Caki2 (cell line): ENCODE results near the gene RHOT2. TPM values are rescaled to one million over a fixed set of nuclear protein-coding genes. Genes with fewer than 3 reads are reported as not detected.

ENCODE experiments used
- DNase-seq: peaks from one replicate; pipeline ENCODE4 v3.0.0-alpha.2; 2015; ENCODE audit warnings: low read depth
- in situ Hi-C: cut with HindIII; loops from 2 replicates; pipeline ENCODE4 v1.10.0; 2016; ENCODE audit warnings: low sequenced_read_pairs, low pct_unique_long_range_greater_than_20kb, mixed read lengths
- total RNA-seq: library from RNA; depleted of rRNA; stranded (reverse); fragments of >200 nt; shearing (Covaris generic); gene quantifications from 2 replicates; pipeline ENCODE4 v1.2.3, GENCODE V29; 2014; ENCODE audit warnings: low replicate concordance

The RHOT2 gene
- total RNA-seq, 1 experiment from 2014 or later, result 99.0 TPM

- no peak for DNase-seq
- in situ Hi-C loops, result no loop called here
Measured at GRCh38 chr16:630815-631405, 37.0 kb upstream of the RHOT2 start, which contains the start of gene WFIKKN1. Gene WFIKKN1 (plus strand): TSS chr16:630985. CDS start chr16:631254, 269 bp downstream.

GRCh38 chr16:631808-632358, 36.0 kb upstream of the RHOT2 start:
- DNase-seq, result no peak
- in situ Hi-C loops, result no loop called here

- DNase-seq, result no peak
- in situ Hi-C loops, result no loop called here
Measured at GRCh38 chr16:632486-633335, 35.2 kb upstream of the RHOT2 start.

- no peak for DNase-seq
- in situ Hi-C loops, result no loop called here
Measured at GRCh38 chr16:633336-634050, 34.4 kb upstream of the RHOT2 start.

GRCh38 chr16:634051-634670, 33.8 kb upstream of the RHOT2 start:
- in situ Hi-C loops, result no loop called here
- no peak for DNase-seq

GRCh38 chr16:634996-635395, 32.9 kb upstream of the RHOT2 start:
- no peak for DNase-seq
- in situ Hi-C loops, result no loop called here

GRCh38 chr16:635573-636205, 32.2 kb upstream of the RHOT2 start:
- in situ Hi-C loops, result no loop called here
- no peak for DNase-seq

GRCh38 chr16:636206-637080, 31.5 kb upstream of the RHOT2 start, which contains the start of gene METTL26:
Gene METTL26 (minus strand): TSS chr16:636305. CDS start chr16:636290, 15 bp downstream.
- in situ Hi-C loops, result no loop called here

GRCh38 chr16:637081-638018, 30.6 kb upstream of the RHOT2 start:
- in situ Hi-C loops, result no loop called here
- no peak for DNase-seq

More at GRCh38 chr16:636206-637080, 31.5 kb upstream of the RHOT2 start, which contains the start of gene METTL26:
- DNase-seq, result peak; percentile 97

- no peak for DNase-seq
- in situ Hi-C loops, result no loop called here
Measured at GRCh38 chr16:638034-638543, 29.8 kb upstream of the RHOT2 start.

GRCh38 chr16:638836-639235, 29.1 kb upstream of the RHOT2 start:
- in situ Hi-C loops, result no loop called here
- DNase-seq, result no peak

GRCh38 chr16:640614-641013, 27.3 kb upstream of the RHOT2 start:
- in situ Hi-C loops, result no loop called here
- no peak for DNase-seq

- peak; percentile 88 for DNase-seq
- in situ Hi-C loops, result no loop called here
Measured at GRCh38 chr16:641326-642188, 26.4 kb upstream of the RHOT2 start, which contains the start of gene MCRIP2. Gene MCRIP2 (plus strand): TSS chr16:641828. CDS start chr16:641992, 164 bp downstream.

- peak; percentile 59 for DNase-seq
- in situ Hi-C loops, result no loop called here
Measured at GRCh38 chr16:642189-643049, 25.5 kb upstream of the RHOT2 start.
